HepG2 (cell line): ENCODE data around the gene S100A12. TPM values are rescaled to one million over a fixed set of nuclear protein-coding genes. Genes with fewer than 3 reads are reported as not detected.

ENCODE experiments used
- ATAC-seq: fragments of 200-7000 bp; cut with Tn5 transposase; 3 replicates; pipeline ENCODE4 v1.9.1; 2020; ENCODE audit warnings: mild to moderate bottlenecking, moderate library complexity
- BruUV-seq: library from RNA; stranded (reverse); fragments of 400-500 nt; replicated peaks from 2 replicates; lab custom pipeline; 2021; lab: Mats Ljungman, UMichigan
- CTCF ChIA-PET: fragments of 300-600 bp; formaldehyde crosslinking; extraction: SDS; loops from one replicate; lab custom pipeline; 2021; ENCODE audit warnings: low total read pairs, inconsistent platforms, low intra/inter-chr PET ratio; lab: Yijun Ruan, JAX
- POLR2A ChIA-PET: fragments of 350-600 bp; sonication (Branson Sonifier 250); formaldehyde crosslinking; loops from one replicate; lab custom pipeline; 2020; ENCODE audit warnings: antibody characterized with exemption, inconsistent platforms; lab: Yijun Ruan, JAX
- DNase-seq: peaks from one replicate; pipeline ENCODE4 v3.0.0-alpha.2; 2015; ENCODE audit warnings: low spot score
- FAIRE-seq: peaks from 3 replicates; lab custom pipeline; 2011; peaks lifted over from hg19 to GRCh38; lab: Jason Lieb, UNC
- H2AFZ ChIP-seq: one replicate; pipeline ENCODE4 v1.6.1; 2011; ENCODE audit warnings: low read length, inconsistent platforms
- H3K27ac ChIP-seq: fragments of 300-600 bp; 3 replicates; pipeline ENCODE4 v1.8.0; 2011; ENCODE audit warnings: mixed run types, mild to moderate bottlenecking, mixed read lengths, low read length, inconsistent platforms; ENCODE audit not compliant: insufficient read depth; ENCODE audit errors: extremely low read length
- H3K27me3 ChIP-seq, 2 experiments: fragments of 200-600 bp in 1 of 2; 2 replicates in 1 of 2; 3 replicates in 1 of 2; pipeline versions ENCODE4 v1.6.0 to v1.8.0; 2011; ENCODE audit warnings: low read length in 2 of 2, mild to moderate bottlenecking in 2 of 2, moderate library complexity in 2 of 2, inconsistent platforms in 1 of 2; ENCODE audit not compliant: insufficient read depth in 2 of 2, control insufficient read depth in 1 of 2
- H3K36me3 ChIP-seq, 2 experiments: fragments of 200-600 bp in 1 of 2; replicated peaks in 1 of 2; 2 replicates in 1 of 2; 3 replicates in 1 of 2; pipeline versions ENCODE4 v1.5.1 to v1.8.0; 2011; ENCODE audit warnings: low read length in 2 of 2, inconsistent platforms in 1 of 2; ENCODE audit not compliant: insufficient read depth in 2 of 2, control insufficient read depth in 1 of 2
- H3K4me1 ChIP-seq: 2 replicates; pipeline ENCODE4 v1.5.1; 2012; ENCODE audit warnings: low read length, inconsistent platforms; ENCODE audit not compliant: insufficient read depth
- H3K4me2 ChIP-seq: 2 replicates; pipeline ENCODE4 v1.6.0; 2011; ENCODE audit warnings: low read depth, low read length, inconsistent platforms
- H3K4me3 ChIP-seq, 3 experiments: fragments of 200-600 bp in 1 of 3; sonication (generic), shearing (Covaris generic) in 1 of 3; replicated peaks in 1 of 3; 2 replicates each; pipeline ENCODE4 v1.5.1; 2011 to 2016; ENCODE audit warnings: low read length in 3 of 3, inconsistent platforms in 2 of 3, low read depth in 2 of 3, mild to moderate bottlenecking in 2 of 3, control low read depth in 1 of 3, mixed read lengths in 1 of 3; ENCODE audit not compliant: insufficient read depth in 1 of 3
- H3K79me2 ChIP-seq: one replicate; pipeline ENCODE4 v1.6.1; 2011; ENCODE audit warnings: low read length, inconsistent platforms; ENCODE audit not compliant: insufficient read depth
- H3K9ac ChIP-seq: 2 replicates; pipeline ENCODE4 v1.6.0; 2011; ENCODE audit warnings: mild to moderate bottlenecking, low read depth, low read length, inconsistent platforms; ENCODE audit not compliant: insufficient read depth
- H3K9me3 ChIP-seq: 2 replicates; pipeline ENCODE4 v1.5.1; 2012; ENCODE audit warnings: mild to moderate bottlenecking, low read length
- H4K20me1 ChIP-seq: 2 replicates; pipeline ENCODE4 v1.6.0; 2011; ENCODE audit warnings: inconsistent platforms, mild to moderate bottlenecking, low read length, moderate library complexity; ENCODE audit not compliant: insufficient read depth
- WGBS: methylation state at CpG from one replicate; pipeline ENCODE4 v1.1.6; 2017; ENCODE audit warnings: low lambda C conversion rate; 5-methylcytosine and 5-hydroxymethylcytosine counted together
- in situ Hi-C: cut with HindIII; loops from 2 replicates; pipeline ENCODE4 v1.10.0; 2017; ENCODE audit warnings: low pct_unique_long_range_greater_than_20kb; ENCODE audit not compliant: extremely low pct_ligation_motif_present
- intact Hi-C: fragments of 100-400 bp; cut with micrococcal nuclease; formaldehyde crosslinking; loops from one replicate; pipeline ENCODE4 v1.10.0; 2022; ENCODE audit not compliant: unreplicated experiment
- polyA plus RNA-seq, 8 experiments: library from polyadenylated mRNA; depleted of rRNA in 3 of 8; stranded (reverse) in 7 of 8; unstranded in 1 of 8; fragments of >200 nt; fragmentation: Illumina TruSeq in 4 of 8; extraction: Trizol in 4 of 8; gene quantifications; 2 replicates each; pipeline versions ENCODE4 v1.2.1 to v1.2.3, GENCODE V29; 2011 to 2016; ENCODE audit warnings: low read depth in 4 of 8, missing spikeins in 1 of 8, mixed read lengths in 1 of 8; ENCODE audit not compliant: insufficient read depth in 1 of 8
- total RNA-seq, 5 experiments: library from RNA; depleted of rRNA; stranded (reverse); fragments of >200 nt; fragmentation: Illumina TruSeq; extraction: Trizol; gene quantifications; 2 replicates each; pipeline ENCODE4 v1.2.3, GENCODE V29; 2016; ENCODE audit warnings: low read depth in 1 of 5
- TF ChIP-seq, protein P1 (sequence below): sonication (generic); formaldehyde crosslinking; IDR thresholded peaks from 2 replicates; pipeline ENCODE4 v1.4.0; 2020; ENCODE audit warnings: missing genetic modification reagents, borderline replicate concordance
- TF ChIP-seq, protein P2 (sequence below): sonication (generic); formaldehyde crosslinking; IDR thresholded peaks from 2 replicates; pipeline ENCODE4 v1.5.0; 2020; ENCODE audit warnings: missing genetic modification reagents, mild to moderate bottlenecking, borderline replicate concordance
- TF ChIP-seq, protein P3 (sequence below): IDR thresholded peaks from 2 replicates; pipeline ENCODE4 v1.6.1; 2016; ENCODE audit warnings: low read depth, missing genetic modification reagents, missing compliant biosample characterization
- TF ChIP-seq, protein P4 (sequence below): IDR thresholded peaks from 2 replicates; pipeline ENCODE4 v1.6.1; 2012; ENCODE audit warnings: low read length, improper control_type of control experiment

The S100A12 gene
- total and polyA plus RNA-seq, 2 of the 13 experiments (the other 11 are each of a cell fraction or from before 2014, with no cell fraction given), result not detected

DNA sequence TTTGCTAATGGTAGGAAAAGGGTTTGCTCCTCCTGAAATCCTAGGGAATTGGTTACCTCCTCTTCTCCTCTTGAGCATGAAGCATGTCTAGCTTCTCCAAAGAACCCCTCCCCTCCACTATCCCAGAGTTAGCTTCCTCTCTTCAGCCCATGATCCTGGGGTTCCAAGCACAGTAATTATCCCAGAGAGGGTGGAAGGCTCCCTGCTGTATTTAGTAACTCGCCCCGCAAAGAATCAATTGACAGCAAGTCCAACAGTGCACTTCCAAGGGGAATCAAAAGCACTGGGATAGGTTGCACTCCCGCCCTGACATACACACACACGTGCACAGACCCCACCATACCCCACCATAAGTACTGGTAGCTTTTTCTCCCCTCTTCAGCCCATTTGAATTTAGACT, 12.4 kb upstream of the S100A12 start:
- no peak for ATAC-seq
- Histone ChIP-seq H4K20me1 (no peaks in the 10 kb centered on the region), H3K9ac (no peak overlapping the region)
- TF ChIP-seq, protein P1, sequence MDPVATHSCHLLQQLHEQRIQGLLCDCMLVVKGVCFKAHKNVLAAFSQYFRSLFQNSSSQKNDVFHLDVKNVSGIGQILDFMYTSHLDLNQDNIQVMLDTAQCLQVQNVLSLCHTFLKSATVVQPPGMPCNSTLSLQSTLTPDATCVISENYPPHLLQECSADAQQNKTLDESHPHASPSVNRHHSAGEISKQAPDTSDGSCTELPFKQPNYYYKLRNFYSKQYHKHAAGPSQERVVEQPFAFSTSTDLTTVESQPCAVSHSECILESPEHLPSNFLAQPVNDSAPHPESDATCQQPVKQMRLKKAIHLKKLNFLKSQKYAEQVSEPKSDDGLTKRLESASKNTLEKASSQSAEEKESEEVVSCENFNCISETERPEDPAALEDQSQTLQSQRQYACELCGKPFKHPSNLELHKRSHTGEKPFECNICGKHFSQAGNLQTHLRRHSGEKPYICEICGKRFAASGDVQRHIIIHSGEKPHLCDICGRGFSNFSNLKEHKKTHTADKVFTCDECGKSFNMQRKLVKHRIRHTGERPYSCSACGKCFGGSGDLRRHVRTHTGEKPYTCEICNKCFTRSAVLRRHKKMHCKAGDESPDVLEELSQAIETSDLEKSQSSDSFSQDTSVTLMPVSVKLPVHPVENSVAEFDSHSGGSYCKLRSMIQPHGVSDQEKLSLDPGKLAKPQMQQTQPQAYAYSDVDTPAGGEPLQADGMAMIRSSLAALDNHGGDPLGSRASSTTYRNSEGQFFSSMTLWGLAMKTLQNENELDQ (CRISPR knock-in tag), result no peak
- TF ChIP-seq, all 625 proteins: peak for 0
- no TSS peak for BruUV-seq
- Histone ChIP-seq H3K27ac (no peak overlapping the region), H3K4me3 (no peak overlapping the region), H3K79me2 (no peaks in the 10 kb centered on the region), H3K36me3 (no peaks in the 10 kb centered on the region), H3K27me3 (no peaks in the 10 kb centered on the region; a peak in 2 of 5 replicates), H3K4me2 (no peak overlapping the region), H2AFZ (no peak overlapping the region), H3K9me3 (no peaks in the 10 kb centered on the region), H3K4me1 (no peaks in the 10 kb centered on the region)
- CTCF ChIA-PET, result no interaction called here
- POLR2A ChIA-PET, result no interaction called here
- WGBS, result 8% methylated on average over 4 of the region's 4 CpGs
- intact Hi-C loops (no loop called here), in situ Hi-C loops (no loop called here)
- no peak for DNase-seq
- no peak for FAIRE-seq

DNA sequence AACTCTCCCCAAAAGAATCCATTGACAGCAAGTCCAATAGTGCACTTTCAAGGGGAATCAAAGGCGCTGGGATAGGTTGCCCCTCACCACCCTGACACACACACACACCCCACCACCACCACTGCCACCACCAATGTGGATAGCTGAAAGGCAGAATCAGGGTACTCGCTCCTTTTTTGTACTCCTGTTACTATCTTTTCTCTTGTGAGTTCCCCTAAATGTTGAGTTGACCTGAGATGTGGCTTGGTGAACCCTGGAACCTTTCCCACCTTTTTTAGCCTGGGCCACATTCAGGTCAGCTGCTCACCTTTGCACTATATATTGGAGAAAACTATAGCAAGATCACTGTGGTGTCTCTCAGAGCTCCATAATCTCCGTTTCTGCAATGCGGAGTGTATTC, 11.6 kb upstream of the S100A12 start:
- H3K9ac ChIP-seq, result no peak overlapping the region
- H3K79me2 ChIP-seq, result no peaks in the 10 kb centered on the region
- 35% methylated on average over 4 of the region's 4 CpGs for WGBS
- DNase-seq (no peak), ATAC-seq (no peak), FAIRE-seq (no peak)
- ChIA-PET POLR2A (no interaction called here), CTCF (no interaction called here)
- no peaks in the 10 kb centered on the region for H4K20me1 ChIP-seq
- H3K9me3 ChIP-seq, result no peaks in the 10 kb centered on the region
- BruUV-seq, result no TSS peak
- H3K36me3 ChIP-seq, result no peaks in the 10 kb centered on the region
- H3K4me1 ChIP-seq, result no peaks in the 10 kb centered on the region
- intact Hi-C loops, result no loop called here
- no peak overlapping the region for H3K4me2 ChIP-seq
- no peaks in the 10 kb centered on the region; a peak in 2 of 5 replicates for H3K27me3 ChIP-seq
- no peak overlapping the region for H3K4me3 ChIP-seq
- H3K27ac ChIP-seq, result no peak overlapping the region
- H2AFZ ChIP-seq, result no peak overlapping the region
- in situ Hi-C loops, result no loop called here
- TF ChIP-seq, protein P2, sequence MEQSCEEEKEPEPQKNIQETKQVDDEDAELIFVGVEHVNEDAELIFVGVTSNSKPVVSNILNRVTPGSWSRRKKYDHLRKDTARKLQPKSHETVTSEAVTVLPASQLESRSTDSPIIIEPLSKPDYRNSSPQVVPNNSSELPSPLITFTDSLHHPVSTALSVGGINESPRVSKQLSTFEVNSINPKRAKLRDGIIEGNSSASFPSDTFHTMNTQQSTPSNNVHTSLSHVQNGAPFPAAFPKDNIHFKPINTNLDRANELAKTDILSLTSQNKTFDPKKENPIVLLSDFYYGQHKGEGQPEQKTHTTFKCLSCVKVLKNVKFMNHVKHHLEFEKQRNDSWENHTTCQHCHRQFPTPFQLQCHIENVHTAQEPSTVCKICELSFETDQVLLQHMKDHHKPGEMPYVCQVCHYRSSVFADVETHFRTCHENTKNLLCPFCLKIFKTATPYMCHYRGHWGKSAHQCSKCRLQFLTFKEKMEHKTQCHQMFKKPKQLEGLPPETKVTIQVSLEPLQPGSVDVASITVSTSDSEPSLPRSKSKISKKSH (CRISPR knock-in tag), result no peak
- TF ChIP-seq, protein P3, sequence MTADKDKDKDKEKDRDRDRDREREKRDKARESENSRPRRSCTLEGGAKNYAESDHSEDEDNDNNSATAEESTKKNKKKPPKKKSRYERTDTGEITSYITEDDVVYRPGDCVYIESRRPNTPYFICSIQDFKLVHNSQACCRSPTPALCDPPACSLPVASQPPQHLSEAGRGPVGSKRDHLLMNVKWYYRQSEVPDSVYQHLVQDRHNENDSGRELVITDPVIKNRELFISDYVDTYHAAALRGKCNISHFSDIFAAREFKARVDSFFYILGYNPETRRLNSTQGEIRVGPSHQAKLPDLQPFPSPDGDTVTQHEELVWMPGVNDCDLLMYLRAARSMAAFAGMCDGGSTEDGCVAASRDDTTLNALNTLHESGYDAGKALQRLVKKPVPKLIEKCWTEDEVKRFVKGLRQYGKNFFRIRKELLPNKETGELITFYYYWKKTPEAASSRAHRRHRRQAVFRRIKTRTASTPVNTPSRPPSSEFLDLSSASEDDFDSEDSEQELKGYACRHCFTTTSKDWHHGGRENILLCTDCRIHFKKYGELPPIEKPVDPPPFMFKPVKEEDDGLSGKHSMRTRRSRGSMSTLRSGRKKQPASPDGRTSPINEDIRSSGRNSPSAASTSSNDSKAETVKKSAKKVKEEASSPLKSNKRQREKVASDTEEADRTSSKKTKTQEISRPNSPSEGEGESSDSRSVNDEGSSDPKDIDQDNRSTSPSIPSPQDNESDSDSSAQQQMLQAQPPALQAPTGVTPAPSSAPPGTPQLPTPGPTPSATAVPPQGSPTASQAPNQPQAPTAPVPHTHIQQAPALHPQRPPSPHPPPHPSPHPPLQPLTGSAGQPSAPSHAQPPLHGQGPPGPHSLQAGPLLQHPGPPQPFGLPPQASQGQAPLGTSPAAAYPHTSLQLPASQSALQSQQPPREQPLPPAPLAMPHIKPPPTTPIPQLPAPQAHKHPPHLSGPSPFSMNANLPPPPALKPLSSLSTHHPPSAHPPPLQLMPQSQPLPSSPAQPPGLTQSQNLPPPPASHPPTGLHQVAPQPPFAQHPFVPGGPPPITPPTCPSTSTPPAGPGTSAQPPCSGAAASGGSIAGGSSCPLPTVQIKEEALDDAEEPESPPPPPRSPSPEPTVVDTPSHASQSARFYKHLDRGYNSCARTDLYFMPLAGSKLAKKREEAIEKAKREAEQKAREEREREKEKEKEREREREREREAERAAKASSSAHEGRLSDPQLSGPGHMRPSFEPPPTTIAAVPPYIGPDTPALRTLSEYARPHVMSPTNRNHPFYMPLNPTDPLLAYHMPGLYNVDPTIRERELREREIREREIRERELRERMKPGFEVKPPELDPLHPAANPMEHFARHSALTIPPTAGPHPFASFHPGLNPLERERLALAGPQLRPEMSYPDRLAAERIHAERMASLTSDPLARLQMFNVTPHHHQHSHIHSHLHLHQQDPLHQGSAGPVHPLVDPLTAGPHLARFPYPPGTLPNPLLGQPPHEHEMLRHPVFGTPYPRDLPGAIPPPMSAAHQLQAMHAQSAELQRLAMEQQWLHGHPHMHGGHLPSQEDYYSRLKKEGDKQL, result no peak
- TF ChIP-seq, protein P4, sequence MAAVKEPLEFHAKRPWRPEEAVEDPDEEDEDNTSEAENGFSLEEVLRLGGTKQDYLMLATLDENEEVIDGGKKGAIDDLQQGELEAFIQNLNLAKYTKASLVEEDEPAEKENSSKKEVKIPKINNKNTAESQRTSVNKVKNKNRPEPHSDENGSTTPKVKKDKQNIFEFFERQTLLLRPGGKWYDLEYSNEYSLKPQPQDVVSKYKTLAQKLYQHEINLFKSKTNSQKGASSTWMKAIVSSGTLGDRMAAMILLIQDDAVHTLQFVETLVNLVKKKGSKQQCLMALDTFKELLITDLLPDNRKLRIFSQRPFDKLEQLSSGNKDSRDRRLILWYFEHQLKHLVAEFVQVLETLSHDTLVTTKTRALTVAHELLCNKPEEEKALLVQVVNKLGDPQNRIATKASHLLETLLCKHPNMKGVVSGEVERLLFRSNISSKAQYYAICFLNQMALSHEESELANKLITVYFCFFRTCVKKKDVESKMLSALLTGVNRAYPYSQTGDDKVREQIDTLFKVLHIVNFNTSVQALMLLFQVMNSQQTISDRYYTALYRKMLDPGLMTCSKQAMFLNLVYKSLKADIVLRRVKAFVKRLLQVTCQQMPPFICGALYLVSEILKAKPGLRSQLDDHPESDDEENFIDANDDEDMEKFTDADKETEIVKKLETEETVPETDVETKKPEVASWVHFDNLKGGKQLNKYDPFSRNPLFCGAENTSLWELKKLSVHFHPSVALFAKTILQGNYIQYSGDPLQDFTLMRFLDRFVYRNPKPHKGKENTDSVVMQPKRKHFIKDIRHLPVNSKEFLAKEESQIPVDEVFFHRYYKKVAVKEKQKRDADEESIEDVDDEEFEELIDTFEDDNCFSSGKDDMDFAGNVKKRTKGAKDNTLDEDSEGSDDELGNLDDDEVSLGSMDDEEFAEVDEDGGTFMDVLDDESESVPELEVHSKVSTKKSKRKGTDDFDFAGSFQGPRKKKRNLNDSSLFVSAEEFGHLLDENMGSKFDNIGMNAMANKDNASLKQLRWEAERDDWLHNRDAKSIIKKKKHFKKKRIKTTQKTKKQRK, result no peak
